RWPE1 (cell line): ENCODE measurements around the gene ABLIM1.
A peak's percentile ranks its signal among the peaks of the same experiment; 100 is the strongest.

Source experiments
- CTCF ChIA-PET: fragments of 350-600 bp; sonication (Branson Sonifier 250); formaldehyde crosslinking; extraction: SDS; loops from one replicate; lab custom pipeline; 2021; lab: Yijun Ruan, JAX
- POLR2A ChIA-PET: fragments of 400-600 bp; formaldehyde crosslinking; extraction: SDS; loops from one replicate; lab custom pipeline; 2020; ENCODE audit warnings: antibody characterized with exemption; ENCODE audit not compliant: low non-redundant PET; lab: Yijun Ruan, JAX
- DNase-seq: peaks from one replicate; pipeline ENCODE4 v3.0.0; 2012; ENCODE audit warnings: low spot score
- H3K27ac ChIP-seq: fragments of 450-650 bp; 2 replicates; pipeline ENCODE4 v1.5.1; 2017
- TF ChIP-seq, protein P1 (sequence below): fragments of 450-650 bp; conservative IDR thresholded peaks from 2 replicates; pipeline ENCODE4 v1.5.1; 2017; ENCODE audit warnings: low read depth, mild to moderate bottlenecking

Gene ABLIM1

GRCh38 chr10:114631090-114631665 is 26.9 kb downstream of the ABLIM1 start:
- ChIA-PET POLR2A (no interaction called here), CTCF (interaction anchor here (0.7 kb wide), 1 partner anchor 105 kb away, joined by 3 read pairs; no protein-coding TSS in a partner anchor)
- peak overlapping the region; percentile 53 for H3K27ac ChIP-seq
- DNase-seq = peak; percentile 34
- TF ChIP-seq, protein P1, sequence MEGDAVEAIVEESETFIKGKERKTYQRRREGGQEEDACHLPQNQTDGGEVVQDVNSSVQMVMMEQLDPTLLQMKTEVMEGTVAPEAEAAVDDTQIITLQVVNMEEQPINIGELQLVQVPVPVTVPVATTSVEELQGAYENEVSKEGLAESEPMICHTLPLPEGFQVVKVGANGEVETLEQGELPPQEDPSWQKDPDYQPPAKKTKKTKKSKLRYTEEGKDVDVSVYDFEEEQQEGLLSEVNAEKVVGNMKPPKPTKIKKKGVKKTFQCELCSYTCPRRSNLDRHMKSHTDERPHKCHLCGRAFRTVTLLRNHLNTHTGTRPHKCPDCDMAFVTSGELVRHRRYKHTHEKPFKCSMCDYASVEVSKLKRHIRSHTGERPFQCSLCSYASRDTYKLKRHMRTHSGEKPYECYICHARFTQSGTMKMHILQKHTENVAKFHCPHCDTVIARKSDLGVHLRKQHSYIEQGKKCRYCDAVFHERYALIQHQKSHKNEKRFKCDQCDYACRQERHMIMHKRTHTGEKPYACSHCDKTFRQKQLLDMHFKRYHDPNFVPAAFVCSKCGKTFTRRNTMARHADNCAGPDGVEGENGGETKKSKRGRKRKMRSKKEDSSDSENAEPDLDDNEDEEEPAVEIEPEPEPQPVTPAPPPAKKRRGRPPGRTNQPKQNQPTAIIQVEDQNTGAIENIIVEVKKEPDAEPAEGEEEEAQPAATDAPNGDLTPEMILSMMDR = no peak

DNA sequence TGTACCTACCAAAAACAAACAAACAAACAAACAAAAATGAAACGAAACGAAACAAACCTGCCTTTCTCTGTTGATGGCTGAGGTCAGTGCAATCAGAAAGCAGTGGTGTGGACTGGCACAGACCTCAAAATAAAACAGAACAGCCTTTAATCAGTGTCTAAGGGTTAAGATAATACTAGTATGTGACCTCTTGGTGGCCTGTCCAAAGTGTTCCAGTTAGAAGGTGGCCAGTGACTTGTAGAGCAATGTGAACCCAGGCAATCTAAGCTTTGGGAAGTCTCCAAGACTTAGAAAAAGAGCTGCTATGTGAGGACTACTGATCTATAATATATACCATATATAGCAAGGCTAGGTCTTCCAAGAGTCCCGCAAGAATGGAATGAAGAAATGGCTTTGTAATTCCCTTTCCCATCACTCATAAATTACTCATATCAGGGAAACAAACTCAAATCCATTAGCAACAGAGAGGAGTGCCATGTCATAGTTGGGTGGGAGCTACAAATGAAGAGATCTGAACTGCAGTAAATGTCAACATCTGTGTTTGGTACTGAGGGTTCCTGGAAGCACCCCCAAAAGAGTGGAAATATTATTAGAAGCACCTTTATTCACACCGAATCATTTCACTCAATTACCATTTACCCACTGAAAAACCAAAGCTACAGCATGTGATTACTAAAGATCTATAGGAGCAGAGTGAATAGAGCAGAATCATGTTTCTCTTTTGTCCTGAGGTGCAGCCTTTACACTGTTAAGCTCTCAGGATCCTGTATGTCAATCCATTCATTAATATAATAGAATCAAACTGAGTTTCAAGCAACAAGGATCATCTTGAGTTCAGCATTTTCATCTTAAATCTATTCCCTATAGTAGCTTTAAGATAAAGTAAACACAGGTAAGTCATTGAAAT is 28.0 kb downstream of the ABLIM1 start:
- no peak for DNase-seq
- CTCF ChIA-PET = interaction anchor here (0.9 kb wide), 1 partner anchor 81 kb away, joined by 3 read pairs; no protein-coding TSS in a partner anchor
- POLR2A ChIA-PET = no interaction called here
- no peak overlapping the region for H3K27ac ChIP-seq
- TF ChIP-seq, protein P1 = no peak

- ChIA-PET CTCF (no interaction called here), POLR2A (no interaction called here)
- no peak overlapping the region for H3K27ac ChIP-seq
- TF ChIP-seq, protein P1 = no peak
- DNase-seq = no peak
Observed at GRCh38 chr10:114629083-114629823, 28.8 kb downstream of the ABLIM1 start.

GRCh38 chr10:114628106-114628505 is 30.0 kb downstream of the ABLIM1 start:
- H3K27ac ChIP-seq = no peak overlapping the region
- CTCF ChIA-PET = interaction anchor here (0.6 to 0.7 kb wide), 2 partner anchors 162 to 1094 kb away, joined by 3 to 6 read pairs; no protein-coding TSS in a partner anchor
- DNase-seq = no peak
- POLR2A ChIA-PET = no interaction called here
- TF ChIP-seq, protein P1 = no peak

- CTCF ChIA-PET = no interaction called here
- no peak overlapping the region for H3K27ac ChIP-seq
- POLR2A ChIA-PET = no interaction called here
- DNase-seq = no peak
- TF ChIP-seq, protein P1 = no peak
Observed at GRCh38 chr10:114626841-114627240, 31.2 kb downstream of the ABLIM1 start.
